GM12891 (cell line): ENCODE results near the gene EIF2S2.
A peak's percentile ranks its signal among the peaks of the same experiment; 100 is the strongest.

Experiments used
- DNase-seq: peaks from one replicate; pipeline ENCODE4 v3.0.0; 2011; ENCODE audit warnings: low spot score; ENCODE audit not compliant: insufficient read length
- FAIRE-seq: peaks from 2 replicates; lab custom pipeline; 2011; peaks lifted over from hg19 to GRCh38; lab: Jason Lieb, UNC
- PAX5 ChIP-seq: IDR thresholded peaks from 2 replicates; pipeline ENCODE4 v1.6.1; 2011; ENCODE audit warnings: low read length, moderate library complexity, mild to moderate bottlenecking; ENCODE audit not compliant: insufficient read depth, severe bottlenecking
- POLR2A ChIP-seq: IDR thresholded peaks from 2 replicates; pipeline ENCODE4 v1.6.1; 2011; ENCODE audit warnings: low read depth, low read length, control low read depth
- POLR2AphosphoS5 ChIP-seq: IDR thresholded peaks from 2 replicates; pipeline ENCODE4 v1.6.1; 2011; ENCODE audit warnings: low read depth, low read length, control low read depth
- POU2F2 ChIP-seq: IDR thresholded peaks from 2 replicates; pipeline ENCODE4 v1.6.1; 2011; ENCODE audit warnings: low read depth, mild to moderate bottlenecking, control low read depth, low read length, moderate library complexity
- SPI1 ChIP-seq: IDR thresholded peaks from 2 replicates; pipeline ENCODE4 v1.6.1; 2011; ENCODE audit warnings: low read depth, low read length, control low read depth
- TAF1 ChIP-seq: IDR thresholded peaks from 2 replicates; pipeline ENCODE4 v1.6.1; 2011; ENCODE audit warnings: low read depth, low read length, control low read depth

The EIF2S2 gene

DNA sequence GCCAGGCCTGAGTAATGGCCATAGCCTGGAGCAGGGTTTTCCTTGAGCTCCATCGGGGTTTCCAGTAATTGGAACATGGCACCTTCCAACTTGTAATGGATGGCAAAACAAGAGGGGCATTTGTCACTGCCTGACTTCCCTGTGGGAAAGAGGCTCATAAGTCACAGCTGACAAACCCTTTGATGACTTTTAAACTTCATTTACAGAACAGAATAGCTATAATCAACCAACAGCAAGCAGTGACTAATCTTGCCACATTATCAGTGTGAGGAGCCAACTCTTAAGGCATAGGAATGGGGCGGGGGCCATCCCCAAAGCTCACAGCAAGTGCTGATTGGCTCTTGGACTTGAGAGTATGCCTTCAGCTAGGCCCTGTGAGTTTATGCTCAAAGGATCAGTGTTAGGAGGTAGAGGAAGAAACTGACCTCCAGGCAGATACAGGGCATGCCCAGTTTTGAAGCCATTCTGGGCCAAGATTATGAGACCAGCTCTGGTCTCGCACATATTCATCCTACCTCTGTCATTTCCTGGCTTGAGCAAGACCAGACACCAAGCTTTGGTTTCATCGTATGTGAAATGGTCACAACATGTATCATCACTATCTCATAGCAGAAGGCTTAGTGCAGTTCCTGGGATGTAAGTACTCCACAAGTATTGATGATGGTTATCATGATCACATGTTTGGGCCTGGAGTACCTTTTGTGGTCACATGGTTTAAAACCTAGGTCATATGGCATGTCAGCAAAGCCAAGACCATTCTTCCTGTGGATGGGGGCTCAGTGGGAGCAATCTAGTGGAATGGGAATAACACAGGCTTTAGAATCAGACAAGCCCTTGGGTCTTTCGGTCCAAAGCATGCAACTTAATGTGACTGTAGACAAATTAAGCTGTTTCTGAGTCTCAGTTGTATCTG, 49.2 kb downstream of the EIF2S2 start:
- FAIRE-seq (no peak), DNase-seq (no peak)
- TF ChIP-seq POLR2AphosphoS5 (no peak), PAX5 (no peak), POU2F2 (no peak), SPI1 (no peak), TAF1 (no peak), POLR2A (no peak)

DNA sequence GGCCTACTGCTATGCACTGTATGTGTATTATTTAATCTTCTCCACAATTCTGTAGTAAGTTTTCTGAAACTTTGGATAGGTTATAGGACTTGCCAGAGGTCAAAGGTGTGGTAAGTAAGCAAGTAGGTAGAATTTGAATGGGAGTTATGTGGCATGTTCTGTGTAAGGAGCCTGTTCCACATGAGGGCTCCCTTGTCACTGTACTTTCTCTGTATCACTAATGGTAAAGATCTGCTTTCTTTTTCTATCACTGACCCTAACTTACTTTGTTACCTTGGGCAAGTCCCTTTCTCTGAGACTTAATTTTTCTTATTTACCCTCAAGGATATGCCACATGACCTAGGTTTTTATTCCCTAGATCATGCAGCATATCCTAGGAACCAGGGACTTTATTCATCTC, 50.3 kb downstream of the EIF2S2 start:
- TF ChIP-seq POLR2AphosphoS5 (no peak), PAX5 (peak; percentile 29)
- FAIRE-seq (no peak), DNase-seq (no peak)

DNA sequence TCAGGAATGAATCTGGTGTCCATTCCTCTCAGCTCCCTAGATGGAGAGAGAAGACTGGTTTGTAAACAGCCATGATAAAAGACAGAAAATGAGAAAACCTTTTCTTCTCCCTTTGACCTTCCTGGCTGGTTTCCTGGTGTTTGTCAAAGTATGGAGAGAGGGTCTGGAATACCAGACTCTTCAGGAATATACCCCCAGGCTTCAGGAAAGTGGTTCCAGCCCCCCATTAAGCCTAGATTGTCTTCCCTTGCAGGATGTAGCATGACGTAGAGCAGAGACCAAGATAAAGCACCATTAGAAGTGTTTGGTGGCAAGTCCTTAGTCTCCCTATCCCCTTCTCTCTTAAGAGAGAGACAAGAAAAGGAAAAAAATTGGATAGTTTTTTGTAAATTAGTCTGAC, 51.1 kb downstream of the EIF2S2 start:
- DNase-seq: no peak
- FAIRE-seq: no peak
- TF ChIP-seq SPI1 (no peak), PAX5 (no peak), TAF1 (no peak), POLR2AphosphoS5 (no peak), POU2F2 (no peak), POLR2A (no peak)

DNA sequence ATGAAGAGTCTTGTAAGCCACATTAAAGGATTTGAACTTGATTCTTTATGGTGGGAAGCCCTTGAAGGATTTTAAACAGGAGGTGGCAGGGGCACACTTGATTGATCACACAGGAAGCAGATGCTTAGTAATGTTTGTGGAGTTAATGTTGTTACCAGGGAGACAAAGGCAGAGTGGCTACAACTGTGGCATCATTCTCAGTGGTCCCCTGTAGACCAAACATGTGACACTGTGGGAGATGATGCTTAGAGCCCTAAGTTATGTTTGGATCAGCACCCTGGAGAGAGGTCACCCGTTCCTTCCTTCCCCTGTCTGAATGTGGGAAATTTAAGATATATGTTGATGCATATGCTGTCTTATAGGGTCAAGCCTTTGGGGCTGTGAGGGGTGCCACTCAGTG, 53.2 kb downstream of the EIF2S2 start:
- FAIRE-seq: no peak
- no peak for TF ChIP-seq POLR2A

DNA sequence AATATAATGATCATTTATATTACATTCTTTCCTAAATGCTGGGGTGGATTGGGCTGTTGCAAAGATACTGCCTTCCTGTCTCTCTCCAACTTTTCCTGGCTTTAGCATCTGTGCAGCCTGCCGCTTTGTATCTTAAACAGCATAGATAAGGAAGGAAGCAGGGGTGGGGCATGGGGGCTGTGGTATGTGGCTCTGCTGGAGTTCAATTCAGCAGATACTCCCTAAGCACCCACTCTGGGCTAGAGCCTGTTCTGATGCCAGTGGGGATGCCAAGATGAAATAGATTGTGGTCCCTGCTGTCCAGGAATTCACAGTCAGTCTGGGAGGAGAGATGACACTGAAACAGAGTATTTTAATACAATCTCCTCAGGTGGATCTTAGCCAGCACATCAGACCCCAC, 56.8 kb downstream of the EIF2S2 start:
- TF ChIP-seq POLR2AphosphoS5 (no peak), TAF1 (no peak), POU2F2 (no peak), SPI1 (no peak), POLR2A (no peak), PAX5 (no peak)
- no peak for DNase-seq
- no peak for FAIRE-seq

More for the DNA sequence above, 53.2 kb downstream of the EIF2S2 start:
- DNase-seq: no peak

DNA sequence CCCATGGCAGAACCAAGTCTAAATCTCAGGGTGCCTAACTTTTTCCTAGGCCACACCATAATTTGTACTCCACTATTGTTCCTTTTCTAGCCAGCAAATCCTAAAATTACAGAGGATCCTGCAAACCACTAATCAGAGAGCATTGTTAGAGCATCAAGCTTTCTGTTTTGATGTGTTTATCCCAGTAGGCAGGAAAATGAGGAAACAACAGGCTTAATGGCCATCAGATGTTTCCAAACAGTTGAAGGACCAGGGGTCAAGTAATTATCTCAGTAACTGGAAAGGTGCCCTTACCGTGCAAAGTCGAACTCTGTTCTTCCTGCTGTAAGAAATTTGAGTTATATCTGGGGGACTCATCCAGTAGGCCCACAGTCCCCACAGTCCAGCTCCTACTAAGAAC, 59.6 kb downstream of the EIF2S2 start:
- TF ChIP-seq TAF1 (no peak), POU2F2 (no peak), PAX5 (no peak)
- FAIRE-seq: no peak
- no peak for DNase-seq

DNA sequence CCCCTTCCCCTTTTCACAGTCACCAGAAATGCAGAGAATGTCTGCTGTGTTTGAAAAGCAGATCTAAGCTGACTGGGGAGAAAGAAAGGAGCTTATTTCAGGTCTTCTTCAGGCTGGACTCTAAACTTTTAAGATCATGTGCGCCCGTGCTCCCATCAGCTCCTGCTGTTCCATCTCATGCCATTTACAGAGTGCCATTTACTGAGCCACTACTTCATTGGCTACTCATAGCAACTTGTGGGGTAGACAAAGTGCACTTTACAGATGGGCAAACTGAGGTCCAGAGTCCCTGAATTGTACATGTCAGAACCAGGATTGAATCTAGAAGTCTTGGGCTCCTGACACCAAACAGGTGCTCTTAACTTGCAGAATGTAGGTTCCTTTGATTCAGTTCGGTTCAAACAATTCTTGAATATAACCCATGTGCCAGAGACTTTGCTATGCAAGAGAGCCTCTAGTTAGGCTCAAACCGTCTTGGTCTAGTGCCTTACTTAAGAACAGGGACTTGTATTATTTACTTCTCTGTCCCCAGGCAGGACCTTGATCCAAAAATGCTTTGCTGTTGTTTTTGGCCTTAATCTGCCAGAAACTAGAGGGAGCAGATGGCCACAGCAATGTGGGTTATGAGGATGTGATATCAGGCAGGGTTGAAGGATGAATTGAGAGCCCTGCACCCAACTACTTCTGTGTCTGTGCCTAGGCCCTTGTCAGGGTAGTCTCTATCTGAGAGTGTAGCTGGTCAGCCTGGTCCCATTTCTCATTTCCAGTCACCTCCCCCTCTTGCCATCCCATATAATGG, 61.9 kb downstream of the EIF2S2 start:
- DNase-seq: no peak
- FAIRE-seq: no peak
- no peak for TF ChIP-seq TAF1
- no peak for TF ChIP-seq POLR2AphosphoS5
- no peak for TF ChIP-seq PAX5
- TF ChIP-seq SPI1: no peak
- no peak for TF ChIP-seq POU2F2

DNA sequence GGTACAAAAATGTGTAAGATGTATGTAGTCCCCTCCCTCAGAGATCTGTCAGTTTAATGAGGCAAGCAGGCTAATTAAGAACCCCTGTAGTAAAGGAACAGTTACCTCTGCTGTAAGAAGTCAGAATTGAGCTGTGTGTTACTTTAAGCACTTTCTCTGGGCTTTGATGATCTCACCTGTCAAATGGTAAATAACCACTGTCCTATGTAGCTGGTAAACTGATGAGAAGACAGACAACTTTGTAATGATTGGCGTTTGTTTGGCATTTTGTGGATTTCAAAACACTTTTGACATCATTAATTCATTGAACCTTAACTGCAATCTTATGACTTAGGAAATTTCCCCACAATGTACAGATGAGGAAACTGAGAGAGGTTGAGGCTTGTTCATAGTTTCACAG, 62.7 kb downstream of the EIF2S2 start:
- no peak for FAIRE-seq

DNA sequence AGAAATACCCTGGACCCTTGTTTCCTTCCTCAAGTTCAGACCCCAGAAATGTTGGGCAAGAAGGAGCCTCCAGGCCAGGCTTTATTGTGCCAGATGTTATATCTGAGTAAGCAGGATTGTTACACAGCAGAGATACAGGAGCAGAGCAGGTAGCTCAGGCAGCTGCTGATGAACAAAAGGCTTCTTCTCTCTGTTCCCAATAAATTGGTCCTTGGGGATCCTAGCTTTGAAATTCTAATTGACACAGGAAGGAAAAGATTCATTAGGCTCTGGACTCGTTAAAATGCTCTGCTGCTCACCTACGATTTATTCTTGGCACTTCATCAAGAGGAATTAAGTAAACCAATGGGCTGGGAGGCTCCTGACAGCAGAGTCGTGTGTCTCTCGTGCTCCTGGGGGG, 64.1 kb downstream of the EIF2S2 start:
- FAIRE-seq: no peak
- TF ChIP-seq PAX5 (no peak), POU2F2 (no peak), POLR2AphosphoS5 (no peak), TAF1 (no peak)
- no peak for DNase-seq

More for the DNA sequence above, 62.7 kb downstream of the EIF2S2 start:
- DNase-seq: no peak
- TF ChIP-seq POU2F2: no peak
- no peak for TF ChIP-seq PAX5
- no peak for TF ChIP-seq POLR2A
- no peak for TF ChIP-seq POLR2AphosphoS5
- no peak for TF ChIP-seq SPI1
- no peak for TF ChIP-seq TAF1
